GM12891 (cell line): Measurements from ENCODE around the gene SLIT1.

ENCODE experiments used
- DNase-seq: peaks from one replicate; pipeline ENCODE4 v3.0.0; 2011; ENCODE audit warnings: low spot score; ENCODE audit not compliant: insufficient read length
- FAIRE-seq: peaks from 2 replicates; lab custom pipeline; 2011; peaks lifted over from hg19 to GRCh38; lab: Jason Lieb, UNC
- PAX5 ChIP-seq: IDR thresholded peaks from 2 replicates; pipeline ENCODE4 v1.6.1; 2011; ENCODE audit warnings: low read length, moderate library complexity, mild to moderate bottlenecking; ENCODE audit not compliant: insufficient read depth, severe bottlenecking
- POLR2A ChIP-seq: IDR thresholded peaks from 2 replicates; pipeline ENCODE4 v1.6.1; 2011; ENCODE audit warnings: low read depth, low read length, control low read depth
- POLR2AphosphoS5 ChIP-seq: IDR thresholded peaks from 2 replicates; pipeline ENCODE4 v1.6.1; 2011; ENCODE audit warnings: low read depth, low read length, control low read depth
- POU2F2 ChIP-seq: IDR thresholded peaks from 2 replicates; pipeline ENCODE4 v1.6.1; 2011; ENCODE audit warnings: low read depth, mild to moderate bottlenecking, control low read depth, low read length, moderate library complexity
- SPI1 ChIP-seq: IDR thresholded peaks from 2 replicates; pipeline ENCODE4 v1.6.1; 2011; ENCODE audit warnings: low read depth, low read length, control low read depth
- TAF1 ChIP-seq: IDR thresholded peaks from 2 replicates; pipeline ENCODE4 v1.6.1; 2011; ENCODE audit warnings: low read depth, low read length, control low read depth

Gene SLIT1

DNA sequence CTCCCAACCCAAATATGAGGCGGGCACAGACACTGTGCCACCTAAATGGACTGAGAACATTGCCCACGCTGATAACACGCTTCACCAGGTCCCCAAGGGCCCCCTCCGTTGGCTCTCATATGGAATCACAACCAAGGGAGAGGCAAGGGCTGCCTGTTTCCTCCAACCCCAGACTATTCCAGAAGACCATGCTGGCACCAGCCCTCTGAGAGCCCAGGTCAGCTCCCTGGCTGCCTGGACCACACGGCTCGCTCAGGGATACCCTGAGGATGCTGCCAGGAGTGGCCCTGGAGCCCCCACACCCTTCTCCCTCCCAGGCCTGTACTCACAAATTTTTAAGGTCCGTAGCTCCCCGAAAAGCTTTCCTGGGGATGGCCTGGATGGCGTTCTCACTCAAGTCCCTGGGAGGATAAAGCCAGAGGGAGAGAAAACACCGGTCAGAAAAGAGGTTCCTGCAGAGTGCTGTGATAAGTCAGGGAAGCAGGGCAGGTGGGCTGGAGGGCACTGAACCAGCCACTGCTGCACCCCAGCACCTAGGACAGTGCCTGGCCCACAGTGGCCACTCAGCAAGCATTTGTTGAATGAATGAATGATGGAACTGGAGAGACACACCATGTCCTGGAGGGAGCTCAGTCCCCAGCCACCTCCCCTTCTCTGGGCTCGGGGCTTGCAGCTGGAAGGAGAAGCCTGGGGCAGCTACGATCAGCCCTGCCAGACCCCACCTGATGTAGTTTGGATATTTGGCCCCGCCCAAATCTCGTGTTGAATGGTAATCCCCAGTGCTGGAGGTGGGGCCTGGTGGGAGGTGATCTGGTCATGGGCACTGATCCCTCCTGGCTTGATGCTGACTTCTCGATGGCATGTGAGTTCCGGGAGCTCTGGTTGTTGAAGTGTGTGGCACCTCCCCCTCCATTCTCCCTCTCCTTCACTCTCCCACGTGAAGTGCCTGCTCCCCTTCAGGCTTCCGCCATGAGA is 119.8 kb downstream of the SLIT1 start:
- TF ChIP-seq POLR2A (no peak), POU2F2 (no peak), TAF1 (no peak), SPI1 (no peak), PAX5 (no peak), POLR2AphosphoS5 (no peak)
- FAIRE-seq (no peak), DNase-seq (no peak)

- TF ChIP-seq SPI1 (no peak), POLR2AphosphoS5 (no peak), PAX5 (no peak), TAF1 (no peak), POLR2A (no peak), POU2F2 (no peak)
- DNase-seq, result no peak
- no peak for FAIRE-seq
Observed at GRCh38 chr10:97065128-97065527, 120.6 kb downstream of the SLIT1 start.

DNA sequence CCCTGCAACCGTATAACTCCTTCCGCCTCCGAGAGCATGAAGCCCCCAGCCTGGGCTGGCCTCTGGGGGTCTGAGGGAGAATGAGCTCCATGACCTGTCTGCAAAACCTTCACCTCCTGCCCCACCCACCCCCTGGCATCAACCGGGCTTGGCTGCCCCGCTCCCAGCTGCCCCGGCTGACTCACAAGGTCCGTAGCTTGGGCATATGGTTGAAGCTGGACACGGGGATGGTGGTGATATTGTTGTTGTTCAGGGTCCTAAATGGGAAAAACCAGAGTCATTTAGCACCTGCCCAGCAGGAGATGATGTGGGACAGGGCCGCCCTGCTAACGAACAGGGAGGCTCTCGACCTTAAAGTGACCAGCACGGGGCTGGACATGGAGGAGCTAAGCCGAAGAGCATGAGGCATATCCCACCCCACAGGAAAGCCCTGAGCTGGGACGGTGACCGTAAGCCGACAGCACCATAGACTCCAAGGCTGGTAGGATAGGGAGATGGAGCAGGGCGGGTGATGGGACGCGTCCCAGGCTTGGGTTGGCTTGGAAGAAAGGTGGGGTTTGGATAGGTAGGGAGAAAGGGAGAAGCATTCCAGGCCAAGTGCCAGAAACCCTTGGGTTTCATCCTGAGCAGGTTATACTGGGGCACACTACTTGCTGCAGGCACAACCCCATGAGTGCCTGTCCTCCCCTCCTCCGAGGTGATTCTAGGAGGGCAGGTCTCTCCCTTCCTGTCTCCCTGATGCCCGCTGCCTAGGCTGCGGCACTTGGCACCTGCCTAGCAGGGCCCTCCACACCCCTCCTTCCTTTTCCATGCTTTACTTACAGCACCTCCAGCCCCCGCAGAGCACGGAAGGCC is 121.5 kb downstream of the SLIT1 start:
- DNase-seq, result no peak
- no peak for FAIRE-seq
- TF ChIP-seq POLR2AphosphoS5, result no peak
- TF ChIP-seq POU2F2, result no peak
- no peak for TF ChIP-seq POLR2A
- no peak for TF ChIP-seq SPI1
- no peak for TF ChIP-seq PAX5
- TF ChIP-seq TAF1, result no peak

- DNase-seq, result no peak
- FAIRE-seq, result no peak
- no peak for TF ChIP-seq POU2F2
- no peak for TF ChIP-seq POLR2A
- no peak for TF ChIP-seq PAX5
- no peak for TF ChIP-seq POLR2AphosphoS5
- TF ChIP-seq TAF1, result no peak
Observed at GRCh38 chr10:97063271-97063982, 122.3 kb downstream of the SLIT1 start.

GRCh38 chr10:97062456-97062855 is 123.3 kb downstream of the SLIT1 start:
- FAIRE-seq (no peak), DNase-seq (no peak)
- TF ChIP-seq POLR2A, result no peak
- no peak for TF ChIP-seq TAF1
- no peak for TF ChIP-seq PAX5
- TF ChIP-seq POLR2AphosphoS5, result no peak
- TF ChIP-seq POU2F2, result no peak
- TF ChIP-seq SPI1, result no peak

- DNase-seq (no peak), FAIRE-seq (no peak)
- TF ChIP-seq SPI1, result no peak
- no peak for TF ChIP-seq TAF1
- TF ChIP-seq POLR2AphosphoS5, result no peak
- no peak for TF ChIP-seq PAX5
- TF ChIP-seq POU2F2, result no peak
- no peak for TF ChIP-seq POLR2A
Observed at GRCh38 chr10:97062046-97062445, 123.7 kb downstream of the SLIT1 start.

GRCh38 chr10:97061423-97061822 is 124.3 kb downstream of the SLIT1 start:
- TF ChIP-seq TAF1, result no peak
- no peak for TF ChIP-seq POU2F2
- no peak for TF ChIP-seq PAX5
- no peak for TF ChIP-seq POLR2AphosphoS5
- TF ChIP-seq POLR2A, result no peak
- TF ChIP-seq SPI1, result no peak
- DNase-seq (no peak), FAIRE-seq (no peak)

GRCh38 chr10:97060441-97061084 is 125.2 kb downstream of the SLIT1 start:
- FAIRE-seq, result no peak
- no peak for TF ChIP-seq PAX5
- TF ChIP-seq TAF1, result no peak
- TF ChIP-seq POU2F2, result no peak
- no peak for TF ChIP-seq POLR2A
- TF ChIP-seq SPI1, result no peak
- TF ChIP-seq POLR2AphosphoS5, result no peak
- no peak for DNase-seq
